Activated CD4-positive, alpha-beta T cell treated with anti-CD3 and anti-CD28 coated beads, Interleukin-2, amount 50 U/mL, for 4 hours (primary cell): ENCODE measurements around the gene SSTR3.
"Not testable (repeated sequence)": the region's sequence is repeated elsewhere in the genome, so short reads cannot be mapped to it uniquely, and the experiment has no call there.

Experiments
- DNase-seq, 2 experiments: peaks; one replicate each; pipeline ENCODE4 v3.0.0-alpha.2; 2020

Gene SSTR3

GRCh38 chr22:37178350-37179125, 33.7 kb downstream of the SSTR3 start:
- no peak for DNase-seq

GRCh38 chr22:37177755-37178154, 34.5 kb downstream of the SSTR3 start:
- no peak for DNase-seq

DNA sequence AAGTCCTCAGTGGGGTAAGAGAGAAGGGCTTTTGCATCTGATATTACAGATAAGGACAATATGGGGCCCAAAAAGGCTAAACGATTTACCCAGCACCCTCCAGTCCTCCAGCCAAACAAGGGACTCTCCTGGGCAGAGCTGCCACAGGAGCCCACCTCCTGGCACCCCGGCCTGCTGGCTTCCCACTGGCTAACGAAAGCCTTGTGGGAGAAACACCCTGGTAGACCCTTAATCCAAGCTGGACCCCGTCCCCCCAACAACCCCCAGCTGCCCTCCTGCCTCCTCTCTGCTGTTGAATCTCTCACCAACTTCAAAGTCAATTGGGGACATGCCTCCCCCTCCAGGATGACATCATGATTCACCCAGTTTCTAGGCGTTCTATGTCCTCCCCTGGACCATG, 35.1 kb downstream of the SSTR3 start:
- DNase-seq: no peak

- no peak for DNase-seq
Observed at GRCh38 chr22:37176464-37177061, 35.7 kb downstream of the SSTR3 start.

- no peak for DNase-seq
Observed at GRCh38 chr22:37175414-37176281, 36.6 kb downstream of the SSTR3 start.

- DNase-seq: no peak
Observed at GRCh38 chr22:37174964-37175363, 37.3 kb downstream of the SSTR3 start.

GRCh38 chr22:37173709-37174108, 38.6 kb downstream of the SSTR3 start:
- no peak for DNase-seq

DNA sequence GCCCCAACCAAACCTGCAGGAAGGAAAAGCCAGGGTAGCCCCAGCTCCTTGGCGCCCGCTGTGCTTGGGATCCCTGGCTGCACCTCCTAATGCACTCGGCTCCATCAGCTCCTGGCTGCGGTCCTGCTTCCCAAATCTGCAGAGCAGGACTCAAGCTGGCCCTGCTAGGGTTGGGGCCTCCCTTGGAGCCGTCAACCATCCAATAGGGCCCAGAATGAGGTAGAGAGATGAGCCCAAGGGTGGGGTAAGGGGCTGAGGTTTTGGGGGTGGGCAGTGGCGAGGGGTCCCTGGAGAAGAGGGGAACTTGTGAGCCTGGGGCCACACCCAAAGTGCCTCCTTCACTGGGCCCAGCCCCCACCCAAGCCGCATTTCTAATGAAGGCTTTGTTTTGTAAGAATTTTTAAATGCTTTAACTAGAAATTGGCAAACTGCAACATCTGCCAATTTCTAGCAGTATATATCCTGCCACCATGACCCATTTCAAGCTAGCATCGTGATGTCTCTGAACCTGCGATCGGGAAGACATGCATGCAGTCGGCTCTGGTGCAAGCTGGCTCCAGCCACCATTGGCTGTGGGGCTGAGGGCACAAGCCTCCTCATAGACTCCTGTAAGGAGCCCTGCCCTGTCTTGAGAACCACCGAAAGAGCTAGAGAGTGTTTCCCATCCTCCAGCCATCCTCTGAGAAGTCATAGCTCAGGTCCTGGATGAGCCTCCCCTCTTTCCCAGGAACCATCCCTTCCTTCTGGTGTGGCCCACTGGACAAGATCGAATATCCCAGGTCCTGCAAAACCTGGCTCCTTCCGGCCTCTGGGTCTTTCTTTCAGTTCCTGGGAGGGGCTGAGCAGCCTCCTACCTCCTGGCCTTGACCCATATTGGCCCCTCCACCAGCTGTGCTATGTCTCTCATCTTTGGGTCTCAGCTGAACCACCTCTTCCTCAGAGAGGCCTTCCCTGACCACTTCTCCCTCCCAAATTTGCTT, 39.7 kb downstream of the SSTR3 start:
- DNase-seq: no peak

DNA sequence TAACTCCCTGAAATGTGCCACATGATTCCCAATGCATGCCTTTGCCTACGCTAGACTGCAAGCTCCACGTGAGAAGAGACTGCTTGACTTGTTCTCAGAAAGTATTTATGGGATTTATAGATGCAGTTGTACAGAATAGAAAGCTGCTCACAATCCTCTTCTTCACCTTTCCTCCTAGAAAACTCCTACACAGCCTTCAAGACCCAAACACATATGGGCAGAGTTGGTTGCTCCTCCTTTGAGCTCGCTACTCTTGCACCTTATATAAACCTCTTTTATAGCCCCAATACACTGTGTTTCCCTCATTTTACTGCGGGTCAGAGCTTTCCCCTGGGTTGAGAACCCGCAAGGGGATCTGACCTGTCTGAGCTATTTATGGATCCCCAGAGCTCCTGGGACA, 40.6 kb downstream of the SSTR3 start:
- DNase-seq: no peak

DNA sequence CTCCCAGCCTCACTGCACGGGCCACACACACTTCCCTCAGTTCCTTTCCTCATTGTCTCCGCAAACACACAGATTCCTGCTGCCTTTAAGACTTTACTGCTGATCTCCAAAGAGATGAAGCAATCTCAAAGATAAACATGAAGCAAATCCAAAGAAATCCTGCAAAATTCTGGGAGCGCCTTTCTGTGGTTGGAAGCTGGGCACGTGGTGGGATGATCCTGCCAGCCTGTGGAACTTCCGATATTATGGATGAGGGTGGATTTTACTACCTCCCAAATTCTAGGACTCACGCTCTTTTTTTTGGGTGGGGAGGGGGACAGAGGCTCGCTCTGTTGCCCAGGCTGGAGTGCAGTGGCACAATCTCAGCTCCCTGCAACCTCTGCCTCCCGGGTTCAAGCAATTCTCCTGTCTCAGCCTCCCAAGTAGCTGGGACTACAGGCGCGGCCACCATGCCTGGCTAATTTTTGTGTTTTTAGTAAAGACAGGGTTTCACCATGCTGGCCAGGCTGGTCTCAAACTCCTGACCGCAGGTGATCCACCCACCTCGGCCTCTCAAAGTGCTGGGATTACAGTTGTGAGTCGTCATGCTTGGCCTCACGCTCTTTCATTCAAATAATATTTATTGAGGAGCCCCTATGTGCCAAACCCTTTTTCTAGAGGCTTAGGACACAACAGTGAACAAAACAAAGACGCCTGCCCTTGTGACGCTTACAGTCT, 41.4 kb downstream of the SSTR3 start:
- DNase-seq: not testable (repeated sequence)

GRCh38 chr22:37169947-37170688, 42.2 kb downstream of the SSTR3 start:
- no peak for DNase-seq

DNA sequence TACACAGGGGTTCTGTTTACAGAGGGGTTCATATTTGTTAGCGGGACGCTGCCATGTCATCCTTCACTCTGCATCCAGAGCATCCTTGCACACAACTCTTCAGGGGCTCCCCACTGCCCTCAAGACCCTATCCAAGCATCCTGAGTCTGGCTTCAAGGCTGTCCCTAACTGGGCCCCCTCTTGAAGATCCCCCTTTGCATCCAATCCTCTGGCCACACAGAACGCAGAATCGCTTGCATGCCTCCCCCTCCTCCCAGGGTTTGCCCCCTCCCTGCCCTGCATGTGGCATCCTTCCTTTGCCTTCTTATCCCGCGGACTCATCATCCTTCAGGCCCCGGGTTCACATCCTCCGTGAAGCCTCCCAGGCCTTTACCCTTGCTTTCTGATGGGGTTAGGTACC, 42.9 kb downstream of the SSTR3 start:
- no peak for DNase-seq

DNA sequence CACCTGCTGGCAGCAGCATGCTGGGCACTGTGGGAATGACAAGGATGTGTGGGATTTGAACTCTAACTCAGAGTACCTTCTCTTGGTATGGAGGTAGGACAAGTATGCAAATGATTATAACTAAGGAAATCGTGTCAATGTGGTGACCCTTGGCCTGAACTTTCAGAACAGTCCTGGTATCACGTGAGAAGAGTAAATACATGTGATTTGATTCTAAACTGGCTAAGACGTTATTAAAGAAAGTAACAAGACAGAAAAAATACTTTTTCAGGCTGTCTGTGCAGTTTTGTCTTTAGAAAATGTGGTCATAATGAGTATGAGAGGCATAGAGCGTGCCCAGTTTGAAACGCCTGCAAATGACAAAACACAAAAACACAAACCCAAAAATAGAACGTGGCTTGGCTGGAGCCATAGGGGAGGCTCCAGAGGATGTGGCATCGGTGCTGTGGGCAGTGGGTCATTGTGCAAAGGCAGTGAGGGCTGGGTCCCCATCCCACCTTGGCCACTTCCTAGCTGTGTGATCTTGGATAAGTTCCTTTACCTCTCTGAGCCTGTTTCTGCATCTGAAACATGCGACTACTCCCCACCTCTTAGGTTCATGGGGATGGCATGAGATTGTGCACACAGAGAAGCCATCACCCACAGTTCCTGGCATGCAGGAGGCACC, 44.2 kb downstream of the SSTR3 start:
- no peak for DNase-seq

DNA sequence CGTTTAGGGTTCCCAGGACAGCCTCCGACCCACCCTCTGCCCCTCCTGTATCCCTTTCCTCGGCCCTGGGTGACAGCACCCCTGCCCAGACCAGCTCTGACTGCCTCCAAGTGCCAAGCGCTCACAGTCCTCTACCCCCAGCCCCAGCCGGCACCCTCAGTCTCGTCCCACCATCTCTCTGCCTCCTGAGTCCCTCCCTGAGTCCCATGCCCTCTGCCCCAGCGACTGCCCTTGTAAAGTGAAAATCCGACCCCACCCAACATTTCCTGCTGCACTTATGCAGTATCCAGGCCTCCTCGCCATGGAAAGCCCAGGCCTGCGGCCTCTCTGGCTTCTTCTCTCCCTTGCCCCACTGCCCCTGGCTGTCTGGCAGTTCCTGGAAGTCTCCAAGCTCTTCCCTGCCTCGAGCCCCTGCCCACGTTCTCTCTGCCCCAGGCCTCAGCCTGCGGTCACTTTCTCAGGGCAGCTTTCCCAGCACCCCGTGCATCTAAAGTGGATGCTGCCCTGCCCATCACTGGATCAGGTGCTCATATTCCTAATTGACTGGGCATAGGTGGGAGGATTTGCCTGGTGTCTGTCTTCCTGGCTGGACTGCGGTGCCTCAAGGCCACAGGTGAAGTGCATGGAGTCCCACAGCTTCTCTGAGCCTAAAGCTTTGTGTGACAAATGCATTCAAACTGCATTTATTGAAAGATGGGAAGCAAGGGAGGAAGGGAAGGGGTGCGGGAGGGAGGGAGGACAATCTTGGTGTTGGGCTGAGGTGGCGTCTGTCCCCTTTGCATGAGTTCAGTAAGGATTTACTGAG, 44.9 kb downstream of the SSTR3 start:
- no peak for DNase-seq

GRCh38 chr22:37166675-37167066, 45.6 kb downstream of the SSTR3 start:
- peak; percentile 80 to 83 for DNase-seq

DNA sequence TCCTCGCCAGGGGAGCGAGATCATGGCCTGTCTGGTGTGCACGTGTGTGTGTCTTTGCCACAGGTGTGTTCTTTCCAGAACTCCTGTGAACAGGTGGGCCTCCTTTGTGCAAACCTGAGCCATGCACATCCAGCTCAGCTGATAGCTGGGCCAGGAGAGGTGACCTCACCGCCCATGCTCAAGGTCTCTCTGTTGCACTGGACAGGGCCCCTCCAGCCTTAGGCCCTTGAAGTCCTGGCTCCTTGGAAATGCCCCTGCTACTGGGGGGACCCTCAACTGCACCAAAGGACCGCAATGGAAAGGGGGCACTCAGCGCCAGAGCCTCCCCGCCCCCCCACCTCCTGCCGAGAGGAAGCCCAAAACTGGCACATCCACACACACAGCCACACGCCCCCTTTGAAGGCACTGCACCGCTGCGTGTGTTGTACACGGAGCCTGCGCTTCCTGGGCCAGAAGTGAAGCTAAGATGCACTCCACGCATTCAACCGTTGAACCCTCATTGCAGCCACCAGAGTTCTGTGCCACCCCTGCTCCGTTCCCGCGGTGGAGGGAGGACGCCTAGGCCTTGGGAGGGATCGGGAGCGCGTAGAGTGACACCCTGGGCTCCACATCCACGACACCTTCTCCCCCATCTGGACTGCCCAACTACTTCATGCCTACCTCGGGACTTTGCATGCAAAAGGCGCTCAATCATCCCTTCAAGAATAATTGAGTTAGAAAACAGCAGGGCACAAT, 46.2 kb downstream of the SSTR3 start:
- DNase-seq: no peak

DNA sequence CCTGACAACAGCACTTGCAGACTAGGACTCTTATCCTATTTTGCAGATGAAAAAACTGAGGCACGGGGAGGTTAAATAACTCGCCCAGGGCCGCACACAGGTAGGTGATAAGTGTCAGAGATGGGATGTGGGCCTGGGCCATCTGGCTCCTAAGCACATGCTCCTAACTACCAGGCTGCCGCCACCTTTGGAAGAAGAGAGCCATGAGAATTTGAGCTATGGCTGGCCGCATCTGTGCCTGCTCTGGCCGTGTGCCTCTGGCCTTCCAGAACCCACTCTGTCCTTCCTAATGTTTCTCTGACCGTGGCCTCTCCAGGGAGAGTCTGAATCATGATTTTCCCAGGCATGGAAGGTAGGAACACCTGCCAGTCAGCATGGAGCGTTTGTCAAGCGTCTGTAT, 47.2 kb downstream of the SSTR3 start:
- no peak for DNase-seq

DNA sequence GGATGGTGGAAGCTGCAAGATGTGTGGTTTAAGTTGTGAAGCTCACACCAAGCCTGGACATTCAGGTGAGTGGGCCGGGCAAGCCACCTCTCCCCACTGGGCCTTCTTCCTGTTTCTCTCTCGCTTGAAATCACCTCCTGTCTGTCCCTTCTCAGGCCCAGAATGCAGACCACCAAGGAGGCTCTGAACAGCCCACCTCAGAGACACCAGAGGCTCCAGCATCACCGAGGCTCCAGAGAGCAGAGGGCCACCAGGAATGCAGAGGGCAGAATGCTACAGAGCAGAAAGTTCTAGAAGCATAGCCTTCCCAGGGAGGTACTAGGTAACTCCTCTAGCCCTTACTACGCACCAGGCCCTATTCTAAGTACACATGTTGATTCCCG, 47.8 kb downstream of the SSTR3 start:
- no peak for DNase-seq
